ENCODE data around the gene CTSD. TPM values are rescaled to one million over a fixed set of nuclear protein-coding genes. Genes with fewer than 3 reads are reported as not detected.

The CTSD gene
- total RNA-seq, 1 donor from 2014 or later = 425 TPM

GRCh38 chr11:1779806-1780699, 16.3 kb upstream of the CTSD start:
- Histone ChIP-seq H3K4me3 (ENCODE audit: low read depth, low read length) (no peak overlapping the region), H3K27me3 (ENCODE audit: control insufficient read depth, insufficient read depth, low read length) (no peaks in the 10 kb centered on the region), H3K36me3 (ENCODE audit: control insufficient read depth, insufficient read depth, low read length) (no peaks in the 10 kb centered on the region)
- no peak for TF ChIP-seq CTCF (IDR thresholded peaks at IDR 0.05; ENCODE audit: insufficient read depth, low read length, poor library complexity, severe bottlenecking)
- no peak for DNase-seq (ENCODE audit: low read depth)

GRCh38 chr11:1779034-1779805, 15.5 kb upstream of the CTSD start:
- Histone ChIP-seq H3K27me3 (ENCODE audit: control insufficient read depth, insufficient read depth, low read length) (no peaks in the 10 kb centered on the region), H3K4me3 (ENCODE audit: low read depth, low read length) (no peak overlapping the region), H3K36me3 (ENCODE audit: control insufficient read depth, insufficient read depth, low read length) (no peaks in the 10 kb centered on the region)
- no peak for TF ChIP-seq CTCF (IDR thresholded peaks at IDR 0.05; ENCODE audit: insufficient read depth, low read length, poor library complexity, severe bottlenecking)
- DNase-seq (ENCODE audit: low read depth) = no peak

DNA sequence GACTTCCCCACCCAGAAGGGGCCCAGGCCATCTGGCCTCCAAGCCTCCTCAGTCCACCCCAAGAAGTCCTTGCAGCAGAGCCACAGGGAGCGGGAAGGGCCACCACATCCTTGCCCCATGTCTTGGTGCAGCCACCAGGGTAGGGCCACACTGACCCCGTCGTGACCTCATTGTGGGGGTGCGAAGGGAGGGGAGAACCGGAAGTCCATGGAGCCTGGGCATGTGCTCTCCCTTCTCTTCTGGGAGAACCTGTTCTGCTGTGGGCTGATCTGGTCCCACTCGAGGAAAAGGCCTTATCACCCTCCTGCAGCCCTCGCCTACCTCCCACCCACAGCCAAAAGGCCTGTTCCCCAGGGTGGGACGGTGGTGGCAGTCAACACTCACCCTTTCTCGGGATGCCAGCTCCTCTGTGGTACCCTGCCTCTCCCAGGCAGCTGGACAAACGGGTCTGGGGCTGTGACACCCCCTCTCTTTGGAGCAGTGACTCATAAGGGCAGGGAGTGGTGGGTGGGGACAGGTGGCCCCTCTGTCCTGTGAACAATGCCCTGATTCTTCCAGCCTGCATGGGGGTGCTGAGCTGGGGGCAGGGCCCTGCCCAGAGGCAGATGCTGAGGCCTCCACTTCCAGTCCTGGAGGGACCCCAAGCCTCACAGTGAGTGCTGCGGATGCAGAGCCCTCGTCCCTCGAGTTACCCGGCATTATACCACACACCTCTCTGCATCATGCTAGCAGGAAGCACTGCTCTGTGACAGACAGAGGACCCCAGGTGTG, 14.6 kb upstream of the CTSD start:
- H3K27me3 ChIP-seq (ENCODE audit: control insufficient read depth, insufficient read depth, low read length) = no peaks in the 10 kb centered on the region
- no peak for TF ChIP-seq CTCF (IDR thresholded peaks at IDR 0.05; ENCODE audit: insufficient read depth, low read length, poor library complexity, severe bottlenecking)
- DNase-seq (ENCODE audit: low read depth) = no peak

GRCh38 chr11:1777737-1778136, 14.0 kb upstream of the CTSD start:
- Histone ChIP-seq H3K27me3 (ENCODE audit: control insufficient read depth, insufficient read depth, low read length) (no peaks in the 10 kb centered on the region), H3K4me3 (ENCODE audit: low read depth, low read length) (no peak overlapping the region), H3K36me3 (ENCODE audit: control insufficient read depth, insufficient read depth, low read length) (no peaks in the 10 kb centered on the region)
- no peak for DNase-seq (ENCODE audit: low read depth)
- no peak for TF ChIP-seq CTCF (IDR thresholded peaks at IDR 0.05; ENCODE audit: insufficient read depth, low read length, poor library complexity, severe bottlenecking)

More for the DNA sequence above, 14.6 kb upstream of the CTSD start:
- no peak overlapping the region for H3K4me3 ChIP-seq (ENCODE audit: low read depth, low read length)
- no peaks in the 10 kb centered on the region for H3K36me3 ChIP-seq (ENCODE audit: control insufficient read depth, insufficient read depth, low read length)

- Histone ChIP-seq H3K4me3 (ENCODE audit: low read depth, low read length) (no peak overlapping the region), H3K27me3 (ENCODE audit: control insufficient read depth, insufficient read depth, low read length) (no peaks in the 10 kb centered on the region), H3K36me3 (ENCODE audit: control insufficient read depth, insufficient read depth, low read length) (no peaks in the 10 kb centered on the region)
- TF ChIP-seq CTCF (IDR thresholded peaks at IDR 0.05; ENCODE audit: insufficient read depth, low read length, poor library complexity, severe bottlenecking) = no peak
- no peak for DNase-seq (ENCODE audit: low read depth)
Measured at GRCh38 chr11:1776944-1777715, 13.4 kb upstream of the CTSD start.
